ENCODE measurements around the gene COA8.

The COA8 gene

GRCh38 chr14:103541709-103542604 lies 20.8 kb upstream of the COA8 start:
- ChIA-PET CTCF (interaction anchor here (14.9 kb wide), 1 partner anchor 23 kb away, joined by 214 read pairs; the partner anchor contains the start of gene CKB), POLR2A (no interaction called here)
- no peak for TF ChIP-seq CTCF (IDR thresholded peaks at IDR 0.05; ENCODE audit: control extremely low read depth, extremely low read depth, low read depth, missing control alignments)
- DNase-seq (ENCODE audit: extremely low spot score) = no peak

GRCh38 chr14:103542605-103543088 lies 20.1 kb upstream of the COA8 start:
- DNase-seq (ENCODE audit: extremely low spot score) = no peak
- CTCF ChIA-PET = interaction anchor here (0.8 to 14.9 kb wide), 4 partner anchors 8 to 78 kb away, joined by 3 to 214 read pairs (median 4); partner anchors contain the start of gene CKB
- POLR2A ChIA-PET = no interaction called here
- TF ChIP-seq CTCF (IDR thresholded peaks at IDR 0.05; ENCODE audit: control extremely low read depth, extremely low read depth, low read depth, missing control alignments) = no peak

GRCh38 chr14:103543140-103543539 lies 19.6 kb upstream of the COA8 start:
- TF ChIP-seq CTCF (IDR thresholded peaks at IDR 0.05; ENCODE audit: control extremely low read depth, extremely low read depth, low read depth, missing control alignments) = no peak
- DNase-seq (ENCODE audit: extremely low spot score) = no peak
- POLR2A ChIA-PET = no interaction called here
- CTCF ChIA-PET = interaction anchor here (0.8 to 14.9 kb wide), 4 partner anchors 9 to 78 kb away, joined by 3 to 214 read pairs (median 4); partner anchors contain the start of gene CKB

- ChIA-PET POLR2A (no interaction called here), CTCF (interaction anchor here (1.3 to 14.9 kb wide), 3 partner anchors 9 to 57 kb away, joined by 3 to 214 read pairs (median 4); partner anchors contain the start of gene CKB)
- TF ChIP-seq CTCF (IDR thresholded peaks at IDR 0.05; ENCODE audit: control extremely low read depth, extremely low read depth, low read depth, missing control alignments) = no peak
- no peak for DNase-seq (ENCODE audit: extremely low spot score)
Measured at GRCh38 chr14:103543721-103544387, 18.9 kb upstream of the COA8 start.

- ChIA-PET POLR2A (no interaction called here), CTCF (interaction anchor here (0.8 to 14.9 kb wide), 7 partner anchors 15 to 439 kb away, joined by 3 to 214 read pairs (median 3); partner anchors contain the start of gene CKB)
- no peak for TF ChIP-seq CTCF (IDR thresholded peaks at IDR 0.05; ENCODE audit: control extremely low read depth, extremely low read depth, low read depth, missing control alignments)
- no peak for DNase-seq (ENCODE audit: extremely low spot score)
Measured at GRCh38 chr14:103544388-103545218, 18.2 kb upstream of the COA8 start.
